ENCODE data around the gene NTS. TPM values are rescaled to one million over a fixed set of nuclear protein-coding genes. Genes with fewer than 3 reads are reported as not detected.

Gene NTS
- total RNA-seq, 1 donor from 2014 or later: not detected

DNA sequence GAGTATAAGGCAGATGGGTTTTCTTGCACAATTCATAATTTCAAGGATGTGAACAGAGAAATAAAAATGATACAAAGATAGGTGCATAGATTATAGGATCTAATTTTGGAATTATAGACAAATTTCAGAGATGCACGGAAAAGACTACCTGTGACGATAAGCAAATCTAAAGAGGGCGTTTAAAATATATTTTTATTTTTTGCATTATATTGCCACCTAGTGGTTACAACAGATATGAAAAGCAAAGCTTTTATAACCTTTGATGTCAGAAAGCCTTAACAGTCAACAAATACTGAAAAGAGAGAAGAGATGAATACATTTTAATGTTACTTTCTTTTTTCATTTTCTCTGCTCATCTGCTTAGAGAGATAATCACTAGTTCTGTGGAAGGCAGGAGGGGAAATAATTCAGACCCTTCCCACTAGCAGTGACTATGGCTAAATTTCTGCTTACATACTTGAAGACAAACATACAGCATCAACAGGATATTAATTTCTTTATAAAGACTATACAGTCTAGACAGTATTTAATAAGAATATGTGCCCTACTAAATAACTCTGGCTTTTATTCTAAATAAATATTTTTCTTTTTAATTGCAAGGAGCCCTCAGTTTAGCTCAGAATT lies 46.3 kb downstream of the NTS start:
- peak; percentile 24 for DNase-seq (ENCODE audit: low read depth)

DNA sequence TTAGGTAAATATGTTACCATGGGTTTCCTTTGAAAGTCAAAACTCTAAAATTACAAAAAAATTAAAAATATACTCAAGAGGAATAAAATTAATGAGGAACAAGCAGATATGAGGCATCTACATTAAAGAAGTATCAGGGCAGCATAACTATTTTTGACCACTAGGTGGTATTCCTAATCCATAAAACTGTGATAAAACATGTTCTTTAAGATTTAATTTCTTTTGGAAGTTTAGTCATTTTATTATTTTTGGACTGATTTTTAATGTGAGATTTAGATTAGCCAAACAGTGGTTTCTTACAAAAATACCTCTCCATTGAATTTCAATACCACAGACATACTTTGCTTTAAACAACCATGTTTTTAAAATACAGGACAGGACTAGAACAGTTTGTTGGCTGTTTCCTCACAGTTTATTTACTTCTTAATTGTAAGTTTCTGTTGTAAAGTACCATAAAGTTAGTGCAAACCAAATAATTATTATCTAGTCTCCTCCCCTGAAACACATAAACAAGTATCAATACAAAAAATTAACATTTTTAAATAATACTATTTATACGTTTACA lies 49.8 kb downstream of the NTS start:
- DNase-seq (ENCODE audit: low read depth): peak; percentile 38

DNA sequence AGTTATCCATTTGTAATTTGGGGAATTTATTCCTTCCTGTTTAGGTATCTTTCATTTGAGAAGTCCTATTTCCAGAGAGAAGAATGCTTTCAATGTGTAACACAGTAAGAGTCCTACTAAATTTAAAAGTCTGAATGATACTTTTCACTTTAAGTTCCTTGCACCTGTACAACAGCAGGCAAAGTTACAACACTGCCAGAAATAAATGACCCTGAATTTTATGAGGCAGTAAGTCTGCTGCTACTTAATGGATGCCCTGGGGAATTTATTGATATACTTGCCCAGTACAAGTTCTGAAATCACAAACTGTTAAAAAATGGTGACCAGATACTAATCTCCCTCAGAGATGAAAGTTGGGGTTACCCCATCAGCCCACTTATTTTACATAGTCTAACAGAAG lies 53.1 kb downstream of the NTS start:
- no peak for DNase-seq (ENCODE audit: low read depth)

Other genes starting within 250 kb of the NTS start
- 0.05 and 0.08 TPM in 2 replicates for gene RASSF9, start 37.9 kb upstream of the NTS start, total RNA-seq